RWPE1 (cell line): ENCODE measurements around the gene LRRC75A.

Source experiments
- CTCF ChIA-PET: fragments of 350-600 bp; sonication (Branson Sonifier 250); formaldehyde crosslinking; extraction: SDS; loops from one replicate; lab custom pipeline; 2021; lab: Yijun Ruan, JAX
- POLR2A ChIA-PET: fragments of 400-600 bp; formaldehyde crosslinking; extraction: SDS; loops from one replicate; lab custom pipeline; 2020; ENCODE audit warnings: antibody characterized with exemption; ENCODE audit not compliant: low non-redundant PET; lab: Yijun Ruan, JAX
- DNase-seq: peaks from one replicate; pipeline ENCODE4 v3.0.0; 2012; ENCODE audit warnings: low spot score
- H3K27ac ChIP-seq: fragments of 450-650 bp; 2 replicates; pipeline ENCODE4 v1.5.1; 2017
- TF ChIP-seq, protein P1 (sequence below): fragments of 450-650 bp; conservative IDR thresholded peaks from 2 replicates; pipeline ENCODE4 v1.5.1; 2017; ENCODE audit warnings: low read depth, mild to moderate bottlenecking

The LRRC75A gene

DNA sequence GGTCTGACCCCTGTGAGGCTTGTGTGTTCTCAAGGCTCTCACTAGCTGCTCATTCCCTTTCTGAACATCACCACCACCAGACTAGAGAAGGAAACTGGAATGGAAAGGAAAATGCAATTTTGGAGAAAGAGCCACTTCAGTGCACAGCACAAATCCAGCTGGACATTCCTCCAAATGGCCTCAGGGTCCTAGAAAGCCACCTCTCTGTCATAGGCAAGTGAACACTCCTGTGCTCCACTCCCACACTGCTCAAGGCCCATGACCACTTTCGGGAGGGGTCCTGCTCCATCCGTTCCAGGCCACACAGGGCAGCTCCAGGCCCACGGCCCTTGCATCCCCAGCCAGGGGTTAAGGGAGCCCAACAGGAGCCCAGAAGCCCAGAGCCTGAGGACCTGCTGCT is 2.6 kb downstream of the LRRC75A start:
- no peak overlapping the region for H3K27ac ChIP-seq
- TF ChIP-seq, protein P1, sequence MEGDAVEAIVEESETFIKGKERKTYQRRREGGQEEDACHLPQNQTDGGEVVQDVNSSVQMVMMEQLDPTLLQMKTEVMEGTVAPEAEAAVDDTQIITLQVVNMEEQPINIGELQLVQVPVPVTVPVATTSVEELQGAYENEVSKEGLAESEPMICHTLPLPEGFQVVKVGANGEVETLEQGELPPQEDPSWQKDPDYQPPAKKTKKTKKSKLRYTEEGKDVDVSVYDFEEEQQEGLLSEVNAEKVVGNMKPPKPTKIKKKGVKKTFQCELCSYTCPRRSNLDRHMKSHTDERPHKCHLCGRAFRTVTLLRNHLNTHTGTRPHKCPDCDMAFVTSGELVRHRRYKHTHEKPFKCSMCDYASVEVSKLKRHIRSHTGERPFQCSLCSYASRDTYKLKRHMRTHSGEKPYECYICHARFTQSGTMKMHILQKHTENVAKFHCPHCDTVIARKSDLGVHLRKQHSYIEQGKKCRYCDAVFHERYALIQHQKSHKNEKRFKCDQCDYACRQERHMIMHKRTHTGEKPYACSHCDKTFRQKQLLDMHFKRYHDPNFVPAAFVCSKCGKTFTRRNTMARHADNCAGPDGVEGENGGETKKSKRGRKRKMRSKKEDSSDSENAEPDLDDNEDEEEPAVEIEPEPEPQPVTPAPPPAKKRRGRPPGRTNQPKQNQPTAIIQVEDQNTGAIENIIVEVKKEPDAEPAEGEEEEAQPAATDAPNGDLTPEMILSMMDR: no peak
- DNase-seq: no peak
- CTCF ChIA-PET: no interaction called here
- POLR2A ChIA-PET: no interaction called here

DNA sequence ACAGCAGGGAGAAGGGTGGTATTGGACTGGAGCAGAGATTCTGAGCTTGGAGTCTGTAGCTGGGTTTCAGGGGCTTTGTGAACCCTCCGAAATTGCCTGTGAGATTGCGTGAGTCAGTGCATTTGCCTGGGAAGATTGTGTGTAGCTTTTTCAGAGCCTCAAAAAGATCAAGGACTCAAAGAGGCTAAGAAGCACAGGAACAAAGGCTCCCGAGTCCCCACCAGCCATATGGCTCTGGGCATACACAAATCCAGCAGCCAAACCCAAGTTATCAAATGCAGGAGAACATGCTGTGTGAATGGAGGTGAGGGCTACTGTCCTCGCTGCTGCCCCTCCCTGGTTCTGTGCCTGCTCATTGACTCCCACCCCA is 3.0 kb downstream of the LRRC75A start:
- POLR2A ChIA-PET: no interaction called here
- peak overlapping the region; percentile 93 for H3K27ac ChIP-seq
- CTCF ChIA-PET: no interaction called here
- no peak for DNase-seq
- TF ChIP-seq, protein P1: no peak

DNA sequence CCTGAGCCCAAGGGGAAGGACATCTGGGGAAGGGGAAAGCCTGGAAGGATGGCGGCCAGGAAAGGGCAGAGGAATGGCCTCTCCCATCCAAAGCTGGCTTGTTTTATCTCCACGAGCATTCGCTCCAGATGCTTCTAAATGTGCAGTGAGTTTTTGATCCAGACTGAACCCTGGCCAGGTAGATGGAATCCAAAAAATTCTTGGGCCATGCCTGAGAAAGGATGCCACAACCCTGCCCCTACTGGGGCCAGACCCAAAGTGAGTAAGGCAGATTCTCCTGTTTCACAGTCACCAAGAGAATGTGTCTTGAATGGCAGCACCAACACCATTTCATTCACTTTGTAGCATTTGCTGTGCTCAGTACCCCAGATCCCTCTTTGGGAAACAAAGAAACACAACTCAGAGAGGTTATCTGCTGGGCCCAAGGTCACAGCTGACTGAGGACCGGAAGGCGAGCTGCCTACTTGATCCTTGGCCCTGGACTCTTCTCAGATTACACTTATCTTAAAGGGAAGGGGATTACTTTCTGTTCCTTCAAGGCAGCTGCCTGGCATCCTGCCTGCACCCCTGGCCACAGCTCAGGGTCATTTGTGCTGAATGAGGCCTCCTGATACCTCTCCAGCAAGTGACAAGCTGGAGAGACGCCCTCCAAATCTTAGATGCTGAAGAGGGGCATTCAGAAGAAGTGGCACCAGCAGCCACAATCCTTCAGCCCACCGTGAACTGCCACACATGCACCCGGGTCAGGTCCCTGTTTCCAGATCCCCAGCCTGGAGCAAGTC is 3.6 kb downstream of the LRRC75A start:
- peak overlapping the region; percentile 93 for H3K27ac ChIP-seq
- CTCF ChIA-PET: no interaction called here
- DNase-seq: no peak
- TF ChIP-seq, protein P1: no peak
- POLR2A ChIA-PET: no interaction called here

DNA sequence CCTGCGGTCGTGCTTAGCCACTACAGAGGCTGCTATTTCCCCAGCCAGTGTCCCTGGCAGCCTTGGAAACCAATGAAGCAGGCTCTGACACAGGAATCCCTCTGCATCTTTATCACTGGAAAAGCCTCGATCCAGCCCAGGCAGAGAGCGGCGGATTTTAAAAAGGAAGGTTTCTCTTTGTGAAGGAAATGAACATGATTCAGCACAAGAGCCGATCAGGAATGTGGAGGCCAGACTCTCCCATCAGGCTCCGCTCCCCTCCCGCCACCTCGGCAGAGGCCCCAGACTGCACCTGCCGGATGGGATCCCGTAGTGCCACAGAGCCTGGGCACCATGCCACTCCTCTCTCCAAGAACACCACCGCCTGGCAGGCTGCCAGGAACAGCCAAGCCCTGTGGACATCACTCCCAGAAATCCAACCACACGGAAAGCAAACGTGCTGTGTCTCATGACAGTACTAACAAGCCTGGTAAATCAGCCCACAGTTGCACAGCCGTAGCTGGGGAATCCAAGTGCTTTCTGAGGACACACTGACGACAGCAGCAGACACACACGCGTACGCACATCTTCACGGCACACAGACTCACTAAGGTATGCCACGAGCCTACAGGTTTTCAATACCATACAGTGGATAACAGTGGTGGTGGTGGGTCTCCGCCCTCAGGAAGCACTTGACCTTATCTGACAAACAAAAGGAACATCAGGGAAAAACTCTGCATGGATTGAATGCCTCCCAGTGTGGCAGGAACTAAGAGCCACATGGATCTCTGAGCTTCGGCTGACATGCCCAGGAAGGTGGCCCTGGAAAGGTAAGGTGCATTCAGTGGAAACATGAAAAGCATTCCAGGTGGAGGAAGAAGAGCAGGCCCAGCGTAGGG is 5.4 kb downstream of the LRRC75A start:
- CTCF ChIA-PET: interaction anchor here (0.6 to 1.9 kb wide), 4 partner anchors 33 to 271 kb away, joined by 3 to 5 read pairs (median 4); partner anchors contain the start of gene NCOR1
- peak overlapping the region; percentile 93 for H3K27ac ChIP-seq
- POLR2A ChIA-PET: no interaction called here

DNA sequence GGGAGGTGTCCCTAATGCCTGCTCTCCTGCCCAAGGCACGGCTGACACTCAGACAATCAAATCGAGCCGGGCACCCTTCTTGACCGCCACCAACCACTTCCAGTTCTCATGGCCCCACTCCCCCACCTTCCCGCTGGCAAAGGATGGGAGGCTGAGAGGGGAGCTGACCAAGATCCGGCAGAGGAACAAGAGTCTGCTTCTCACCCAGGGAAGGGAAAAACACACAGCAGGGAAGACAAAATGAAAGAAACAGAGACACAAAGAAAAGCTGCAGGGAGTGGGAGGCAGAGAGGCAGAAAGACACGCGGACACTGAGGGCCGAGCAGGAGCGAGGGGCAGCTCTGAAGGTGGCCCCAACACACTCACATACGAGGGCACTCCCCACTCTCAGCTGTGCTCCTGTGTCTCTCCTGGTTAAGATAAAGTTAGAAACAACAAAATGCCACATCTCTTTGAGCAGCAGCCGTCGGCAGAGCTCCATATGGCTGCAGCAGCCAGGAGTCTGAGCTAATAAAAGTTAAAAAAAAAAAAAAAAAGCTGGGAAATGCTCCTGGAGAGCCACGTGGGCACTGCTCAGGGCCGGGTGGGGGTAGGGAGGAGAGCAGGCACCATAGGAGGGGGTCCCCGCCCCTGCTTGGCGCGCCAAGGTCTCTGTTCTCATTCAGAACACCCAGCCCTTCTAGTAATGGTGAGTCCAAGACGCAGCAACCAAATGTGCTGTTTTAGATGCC is 7.4 kb downstream of the LRRC75A start:
- no peak overlapping the region for H3K27ac ChIP-seq
- TF ChIP-seq, protein P1: no peak
- DNase-seq: no peak
- CTCF ChIA-PET: interaction anchor here (0.6 kb wide), 1 partner anchor 11 kb away, joined by 5 read pairs; no protein-coding TSS in a partner anchor
- POLR2A ChIA-PET: no interaction called here

More for the DNA sequence above, 5.4 kb downstream of the LRRC75A start:
- TF ChIP-seq, protein P1: no peak
- DNase-seq: peak; percentile 76
